PC-3 (cell line): Measurements from ENCODE around the gene RBBP5.

Experiments
- EZH2 ChIP-seq: fragments of 300-600 bp; sonication (generic); IDR thresholded peaks from one replicate; pipeline ENCODE4 v1.6.1; 2017; ENCODE audit warnings: antibody characterized with exemption, mild to moderate bottlenecking, low read length; ENCODE audit not compliant: unreplicated experiment
- EZH2phosphoT487 ChIP-seq: fragments of 300-600 bp; sonication (generic); IDR thresholded peaks from 2 replicates; pipeline ENCODE4 v1.6.1; 2018; ENCODE audit warnings: mild to moderate bottlenecking, antibody characterized with exemption, low read length, borderline replicate concordance
- TF ChIP-seq, protein P1 (sequence below): fragments of 300-600 bp; sonication (generic); conservative IDR thresholded peaks from 2 replicates; pipeline ENCODE4 v1.5.1; 2017; ENCODE audit warnings: antibody characterized with exemption, low read depth, mild to moderate bottlenecking, low read length

DNA sequence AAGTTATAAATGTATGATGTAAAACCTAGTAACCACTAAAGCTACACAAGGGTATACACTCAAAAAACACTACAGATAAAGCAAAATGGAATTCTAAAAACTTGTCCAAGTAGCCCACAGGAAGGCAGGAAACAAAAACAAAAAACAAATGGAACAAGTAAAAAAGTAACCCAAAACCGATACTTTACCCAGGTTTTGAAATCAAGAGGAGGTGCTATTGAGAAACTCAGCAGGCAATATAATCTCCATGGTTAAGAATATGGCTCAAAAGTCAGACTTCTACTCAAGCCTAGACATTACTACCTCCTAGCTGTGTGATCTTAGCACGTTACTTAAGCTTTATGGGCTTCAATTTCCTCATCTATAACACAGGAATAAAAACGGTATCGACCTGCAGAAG lies 13.3 kb downstream of the RBBP5 start:
- TF ChIP-seq, protein P1, sequence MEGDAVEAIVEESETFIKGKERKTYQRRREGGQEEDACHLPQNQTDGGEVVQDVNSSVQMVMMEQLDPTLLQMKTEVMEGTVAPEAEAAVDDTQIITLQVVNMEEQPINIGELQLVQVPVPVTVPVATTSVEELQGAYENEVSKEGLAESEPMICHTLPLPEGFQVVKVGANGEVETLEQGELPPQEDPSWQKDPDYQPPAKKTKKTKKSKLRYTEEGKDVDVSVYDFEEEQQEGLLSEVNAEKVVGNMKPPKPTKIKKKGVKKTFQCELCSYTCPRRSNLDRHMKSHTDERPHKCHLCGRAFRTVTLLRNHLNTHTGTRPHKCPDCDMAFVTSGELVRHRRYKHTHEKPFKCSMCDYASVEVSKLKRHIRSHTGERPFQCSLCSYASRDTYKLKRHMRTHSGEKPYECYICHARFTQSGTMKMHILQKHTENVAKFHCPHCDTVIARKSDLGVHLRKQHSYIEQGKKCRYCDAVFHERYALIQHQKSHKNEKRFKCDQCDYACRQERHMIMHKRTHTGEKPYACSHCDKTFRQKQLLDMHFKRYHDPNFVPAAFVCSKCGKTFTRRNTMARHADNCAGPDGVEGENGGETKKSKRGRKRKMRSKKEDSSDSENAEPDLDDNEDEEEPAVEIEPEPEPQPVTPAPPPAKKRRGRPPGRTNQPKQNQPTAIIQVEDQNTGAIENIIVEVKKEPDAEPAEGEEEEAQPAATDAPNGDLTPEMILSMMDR, result no peak
- TF ChIP-seq EZH2 (no peak), EZH2phosphoT487 (no peak)
